Caco-2 (cell line): ENCODE data around the gene GNPTAB. TPM values are rescaled to one million over a fixed set of nuclear protein-coding genes. Genes with fewer than 3 reads are reported as not detected.

Experiments
- BruUV-seq: library from RNA; stranded (reverse); fragments of 400-500 nt; replicated peaks from 2 replicates; lab custom pipeline; 2021; lab: Mats Ljungman, UMichigan
- CTCF ChIA-PET: fragments of 300-600 bp; sonication (Branson Sonifier 250); formaldehyde crosslinking; loops from one replicate; lab custom pipeline; 2022; ENCODE audit warnings: antibody characterized with exemption; lab: Charles Lee
- POLR2A ChIA-PET: fragments of 300-600 bp; sonication (Branson Sonifier 250); formaldehyde crosslinking; loops from one replicate; lab custom pipeline; 2022; ENCODE audit warnings: antibody characterized with exemption; lab: Charles Lee
- DNase-seq, 2 experiments: peaks; one replicate each; pipeline versions ENCODE4 v3.0.0 to v3.0.0-alpha.2; 2020 to 2022
- H3K27me3 ChIP-seq: replicated peaks from 2 replicates; pipeline ENCODE4 v1.6.0; 2011; ENCODE audit warnings: low read length; ENCODE audit not compliant: control insufficient read depth, insufficient read depth
- H3K36me3 ChIP-seq: 2 replicates; pipeline ENCODE4 v1.5.1; 2011; ENCODE audit warnings: low read length; ENCODE audit not compliant: control insufficient read depth, insufficient read depth
- H3K4me1 ChIP-seq: fragments of 250-450 bp; sonication (Bioruptor Pico); 2 replicates; pipeline ENCODE4 v1.5.1; 2020; ENCODE audit warnings: mild to moderate bottlenecking
- H3K4me3 ChIP-seq: 2 replicates; pipeline ENCODE4 v1.5.1; 2011; ENCODE audit warnings: low read depth, mild to moderate bottlenecking, control low read depth, low read length
- H3K9me3 ChIP-seq: fragments of 250-450 bp; sonication (Bioruptor Pico); 2 replicates; pipeline ENCODE4 v1.5.1; 2020; ENCODE audit warnings: mild to moderate bottlenecking, moderate library complexity
- H3K27ac Mint-ChIP-seq: one replicate; pipeline ENCODE4 v1.8.0; 2022; ENCODE audit warnings: mixed read lengths; ENCODE audit not compliant: unreplicated experiment
- H3K27me3 Mint-ChIP-seq: one replicate; pipeline ENCODE4 v1.8.0; 2022; ENCODE audit warnings: mixed read lengths; ENCODE audit not compliant: insufficient read depth, unreplicated experiment
- H3K36me3 Mint-ChIP-seq: one replicate; pipeline ENCODE4 v1.8.0; 2022; ENCODE audit warnings: mild to moderate bottlenecking, mixed read lengths; ENCODE audit not compliant: insufficient read depth, unreplicated experiment
- H3K4me1 Mint-ChIP-seq: one replicate; pipeline ENCODE4 v1.8.0; 2022; ENCODE audit warnings: low read depth, mixed read lengths; ENCODE audit not compliant: unreplicated experiment
- H3K4me3 Mint-ChIP-seq: one replicate; pipeline ENCODE4 v1.8.0; 2022; ENCODE audit warnings: mild to moderate bottlenecking, moderate library complexity, mixed read lengths; ENCODE audit not compliant: unreplicated experiment
- H3K9me3 Mint-ChIP-seq: one replicate; pipeline ENCODE4 v1.8.0; 2022; ENCODE audit warnings: mixed read lengths; ENCODE audit not compliant: unreplicated experiment
- intact Hi-C: fragments of 100-400 bp; cut with micrococcal nuclease; formaldehyde crosslinking; loops from one replicate; pipeline ENCODE4 v1.10.0; 2022; ENCODE audit not compliant: unreplicated experiment
- total RNA-seq: library from RNA; stranded (reverse); gene quantifications from 2 replicates; pipeline ENCODE4 v1.2.3, GENCODE V29; 2022
- TF ChIP-seq, protein P1 (sequence below), 2 experiments: fragments of 200-600 bp in 1 of 2; IDR thresholded peaks; 1 replicate in 1 of 2; 2 replicates in 1 of 2; pipeline versions ENCODE4 v1.5.1 to v1.8.0; 2011 to 2022; ENCODE audit warnings: antibody characterized with exemption in 1 of 2, control low read depth in 1 of 2, inconsistent platforms in 1 of 2, low read depth in 1 of 2, low read length in 1 of 2, mild to moderate bottlenecking in 1 of 2, moderate library complexity in 1 of 2; ENCODE audit not compliant: insufficient read depth in 1 of 2, severe bottlenecking in 1 of 2, unreplicated experiment in 1 of 2

Gene GNPTAB
- total RNA-seq, 1 experiment from 2014 or later = 39.1 TPM

DNA sequence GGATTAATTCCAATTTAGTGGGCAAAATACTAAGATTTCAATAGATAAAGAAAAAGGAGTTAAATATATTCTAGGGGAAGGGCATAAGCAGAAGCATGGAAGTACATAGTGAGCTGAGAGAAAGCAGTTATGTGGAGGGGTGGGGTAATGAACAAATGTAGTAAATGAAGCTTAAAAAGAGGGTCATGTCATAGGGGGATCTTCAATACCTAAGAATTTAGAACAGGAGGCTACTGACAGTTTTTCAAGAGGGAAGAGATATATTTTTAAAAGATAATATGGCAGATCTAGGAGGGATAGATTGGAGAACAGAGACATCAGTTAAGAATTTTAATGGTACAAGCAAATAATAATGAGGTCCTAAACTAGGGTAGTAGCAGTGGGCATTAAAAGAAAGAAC, 100.9 kb downstream of the GNPTAB start:
- no TSS peak for BruUV-seq
- peaks cover 1% of the 10 kb centered on the region; the same call in 1 of the 2 replicates for H3K36me3 ChIP-seq
- CTCF ChIA-PET = no interaction called here
- H3K4me3 Mint-ChIP-seq = no peak overlapping the region
- DNase-seq = no peak
- peaks cover 15% of the 10 kb centered on the region for H3K36me3 Mint-ChIP-seq
- POLR2A ChIA-PET = no interaction called here
- H3K27me3 Mint-ChIP-seq = no peaks in the 10 kb centered on the region
- intact Hi-C loops = no loop called here
- H3K9me3 Mint-ChIP-seq = no peaks in the 10 kb centered on the region
- no peaks in the 10 kb centered on the region for H3K4me1 Mint-ChIP-seq
- H3K4me1 ChIP-seq = no peaks in the 10 kb centered on the region
- TF ChIP-seq, protein P1, sequence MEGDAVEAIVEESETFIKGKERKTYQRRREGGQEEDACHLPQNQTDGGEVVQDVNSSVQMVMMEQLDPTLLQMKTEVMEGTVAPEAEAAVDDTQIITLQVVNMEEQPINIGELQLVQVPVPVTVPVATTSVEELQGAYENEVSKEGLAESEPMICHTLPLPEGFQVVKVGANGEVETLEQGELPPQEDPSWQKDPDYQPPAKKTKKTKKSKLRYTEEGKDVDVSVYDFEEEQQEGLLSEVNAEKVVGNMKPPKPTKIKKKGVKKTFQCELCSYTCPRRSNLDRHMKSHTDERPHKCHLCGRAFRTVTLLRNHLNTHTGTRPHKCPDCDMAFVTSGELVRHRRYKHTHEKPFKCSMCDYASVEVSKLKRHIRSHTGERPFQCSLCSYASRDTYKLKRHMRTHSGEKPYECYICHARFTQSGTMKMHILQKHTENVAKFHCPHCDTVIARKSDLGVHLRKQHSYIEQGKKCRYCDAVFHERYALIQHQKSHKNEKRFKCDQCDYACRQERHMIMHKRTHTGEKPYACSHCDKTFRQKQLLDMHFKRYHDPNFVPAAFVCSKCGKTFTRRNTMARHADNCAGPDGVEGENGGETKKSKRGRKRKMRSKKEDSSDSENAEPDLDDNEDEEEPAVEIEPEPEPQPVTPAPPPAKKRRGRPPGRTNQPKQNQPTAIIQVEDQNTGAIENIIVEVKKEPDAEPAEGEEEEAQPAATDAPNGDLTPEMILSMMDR (IDR thresholded peaks at IDR 0.05; ENCODE audit: insufficient read depth in 1 of 2, low read depth in 1 of 2, low read length in 1 of 2, severe bottlenecking in 1 of 2, unreplicated experiment in 1 of 2) = no peak
- H3K4me3 ChIP-seq = no peak overlapping the region
- no peaks in the 10 kb centered on the region for H3K9me3 ChIP-seq
- no peak overlapping the region for H3K27ac Mint-ChIP-seq
- no peaks in the 10 kb centered on the region for H3K27me3 ChIP-seq

DNA sequence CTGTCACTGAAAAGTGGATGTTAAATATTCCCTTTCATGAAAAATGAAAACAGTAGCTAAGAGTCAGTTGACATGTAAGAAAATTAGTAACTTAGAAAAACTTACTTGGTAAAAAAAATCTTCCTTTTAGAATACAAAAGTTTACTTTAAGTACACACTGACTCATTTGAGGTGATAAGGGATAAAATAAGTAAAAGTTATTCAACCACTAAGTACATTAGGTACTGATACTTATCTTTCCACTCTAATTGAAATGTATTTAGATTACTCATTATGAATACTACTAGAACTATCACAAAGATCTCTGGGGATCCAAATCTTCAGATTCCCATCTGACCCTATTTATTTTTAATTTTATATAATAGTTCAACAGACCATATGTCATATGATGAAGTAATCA, 103.7 kb downstream of the GNPTAB start:
- no TSS peak for BruUV-seq
- intact Hi-C loops = no loop called here
- H3K4me1 Mint-ChIP-seq = no peaks in the 10 kb centered on the region

DNA sequence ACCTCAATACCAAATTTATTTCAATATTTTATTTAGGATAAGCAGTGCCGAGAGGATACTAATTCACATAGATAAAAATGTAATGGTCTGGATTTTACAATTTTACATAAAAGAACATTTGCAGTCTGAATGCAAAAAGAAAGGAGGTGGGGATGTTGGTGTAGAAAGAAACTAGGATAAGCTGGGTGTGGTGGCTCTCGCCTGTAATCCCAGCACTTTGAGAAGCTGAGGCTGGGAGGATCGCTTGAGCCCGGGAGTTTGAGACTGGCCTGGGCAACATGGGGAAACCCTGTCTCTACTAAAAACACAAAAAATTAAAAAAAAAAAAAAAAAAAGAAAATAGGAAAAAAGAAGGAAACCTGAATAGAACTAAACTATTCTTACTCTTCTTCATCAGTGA, 108.4 kb downstream of the GNPTAB start:
- H3K27me3 Mint-ChIP-seq = no peaks in the 10 kb centered on the region
- H3K4me1 Mint-ChIP-seq = no peaks in the 10 kb centered on the region
- TF ChIP-seq, protein P1 (IDR thresholded peaks at IDR 0.05; ENCODE audit: insufficient read depth in 1 of 2, low read depth in 1 of 2, low read length in 1 of 2, severe bottlenecking in 1 of 2, unreplicated experiment in 1 of 2) = no peak
- no peak overlapping the region for H3K4me3 ChIP-seq
- intact Hi-C loops = no loop called here
- ChIA-PET CTCF (no interaction called here), POLR2A (no interaction called here)
- no peak overlapping the region for H3K4me3 Mint-ChIP-seq
- peaks cover 11% of the 10 kb centered on the region for H3K36me3 Mint-ChIP-seq
- no peak overlapping the region for H3K27ac Mint-ChIP-seq
- H3K27me3 ChIP-seq = no peaks in the 10 kb centered on the region
- BruUV-seq = no TSS peak
- no peaks in the 10 kb centered on the region for H3K4me1 ChIP-seq
- H3K9me3 ChIP-seq = no peaks in the 10 kb centered on the region
- no peak for DNase-seq
- no peaks in the 10 kb centered on the region for H3K36me3 ChIP-seq
- H3K9me3 Mint-ChIP-seq = no peaks in the 10 kb centered on the region

More for the DNA sequence above, 103.7 kb downstream of the GNPTAB start:
- H3K9me3 Mint-ChIP-seq = no peaks in the 10 kb centered on the region
- Histone ChIP-seq H3K4me1 (no peaks in the 10 kb centered on the region), H3K36me3 (no peaks in the 10 kb centered on the region), H3K27me3 (no peaks in the 10 kb centered on the region), H3K4me3 (no peak overlapping the region), H3K9me3 (no peaks in the 10 kb centered on the region)
- CTCF ChIA-PET = no interaction called here
- POLR2A ChIA-PET = no interaction called here
- peaks cover 4% of the 10 kb centered on the region for H3K36me3 Mint-ChIP-seq
- DNase-seq = no peak
- H3K27ac Mint-ChIP-seq = no peak overlapping the region
- TF ChIP-seq, protein P1 (IDR thresholded peaks at IDR 0.05; ENCODE audit: insufficient read depth in 1 of 2, low read depth in 1 of 2, low read length in 1 of 2, severe bottlenecking in 1 of 2, unreplicated experiment in 1 of 2) = no peak
- no peaks in the 10 kb centered on the region for H3K27me3 Mint-ChIP-seq
- H3K4me3 Mint-ChIP-seq = no peak overlapping the region
